Progenitor cell of endocrine pancreas (in vitro differentiated cells): ENCODE results near the gene HYAL2. TPM values are rescaled to one million over a fixed set of nuclear protein-coding genes. Genes with fewer than 3 reads are reported as not detected.

ENCODE experiments used
- DNase-seq: peaks from one replicate; pipeline ENCODE4 v3.0.0; 2021; ENCODE audit warnings: low spot score; ENCODE audit not compliant: unreplicated experiment
- H3K27ac Mint-ChIP-seq: 2 replicates; pipeline ENCODE4 v1.8.0; 2021; ENCODE audit warnings: mild to moderate bottlenecking, moderate library complexity, mixed read lengths
- H3K27me3 Mint-ChIP-seq: 2 replicates; pipeline ENCODE4 v1.8.0; 2021; ENCODE audit warnings: mixed read lengths
- H3K36me3 Mint-ChIP-seq: 2 replicates; pipeline ENCODE4 v1.8.0; 2022; ENCODE audit warnings: mixed read lengths; ENCODE audit not compliant: insufficient read depth
- H3K4me1 Mint-ChIP-seq: 2 replicates; pipeline ENCODE4 v1.8.0; 2021; ENCODE audit warnings: low read depth, mixed read lengths
- H3K4me3 Mint-ChIP-seq: 2 replicates; pipeline ENCODE4 v1.8.0; 2021; ENCODE audit warnings: low read depth, mild to moderate bottlenecking, moderate library complexity, mixed read lengths
- H3K9me3 Mint-ChIP-seq: 2 replicates; pipeline ENCODE4 v1.8.0; 2021; ENCODE audit warnings: low read depth, mixed read lengths
- total RNA-seq: library from RNA; stranded (reverse); gene quantifications from 2 replicates; pipeline ENCODE4 v1.2.1, GENCODE V29; 2021
- TF ChIP-seq, protein P1 (sequence below): fragments of 200-600 bp; sonication (generic); IDR thresholded peaks from one replicate; pipeline ENCODE4 v1.5.0; 2021; ENCODE audit warnings: antibody characterized with exemption, mild to moderate bottlenecking; ENCODE audit not compliant: unreplicated experiment

The HYAL2 gene
- total RNA-seq, 1 donor from 2014 or later: 77.9 TPM

DNA sequence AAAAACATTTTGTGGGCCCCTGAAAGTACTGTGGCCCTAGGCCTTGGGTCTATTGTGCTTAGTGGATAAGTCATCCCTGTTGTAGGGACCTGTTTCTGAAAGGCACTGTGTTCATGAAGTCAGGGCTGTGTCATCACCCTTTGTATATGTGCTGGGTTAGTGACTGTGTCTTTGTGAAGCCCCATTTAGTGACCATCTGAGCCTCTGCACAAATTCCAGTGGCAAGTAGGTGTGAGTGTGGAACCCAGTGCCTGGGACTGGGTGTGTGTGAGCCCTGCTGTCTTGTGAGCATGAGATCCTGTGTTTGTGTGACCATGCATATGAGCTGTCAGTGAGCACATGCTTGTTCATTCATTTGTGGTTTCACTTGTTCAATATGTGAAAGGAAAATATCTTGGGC, 17.9 kb downstream of the HYAL2 start:
- Mint-ChIP-seq H3K27me3 (no peaks in the 10 kb centered on the region), H3K4me1 (peaks cover 14% of the 10 kb centered on the region), H3K36me3 (peaks cover 11% of the 10 kb centered on the region), H3K4me3 (no peak overlapping the region), H3K27ac (peak overlapping the region; percentile 49), H3K9me3 (no peaks in the 10 kb centered on the region)
- TF ChIP-seq, protein P1, sequence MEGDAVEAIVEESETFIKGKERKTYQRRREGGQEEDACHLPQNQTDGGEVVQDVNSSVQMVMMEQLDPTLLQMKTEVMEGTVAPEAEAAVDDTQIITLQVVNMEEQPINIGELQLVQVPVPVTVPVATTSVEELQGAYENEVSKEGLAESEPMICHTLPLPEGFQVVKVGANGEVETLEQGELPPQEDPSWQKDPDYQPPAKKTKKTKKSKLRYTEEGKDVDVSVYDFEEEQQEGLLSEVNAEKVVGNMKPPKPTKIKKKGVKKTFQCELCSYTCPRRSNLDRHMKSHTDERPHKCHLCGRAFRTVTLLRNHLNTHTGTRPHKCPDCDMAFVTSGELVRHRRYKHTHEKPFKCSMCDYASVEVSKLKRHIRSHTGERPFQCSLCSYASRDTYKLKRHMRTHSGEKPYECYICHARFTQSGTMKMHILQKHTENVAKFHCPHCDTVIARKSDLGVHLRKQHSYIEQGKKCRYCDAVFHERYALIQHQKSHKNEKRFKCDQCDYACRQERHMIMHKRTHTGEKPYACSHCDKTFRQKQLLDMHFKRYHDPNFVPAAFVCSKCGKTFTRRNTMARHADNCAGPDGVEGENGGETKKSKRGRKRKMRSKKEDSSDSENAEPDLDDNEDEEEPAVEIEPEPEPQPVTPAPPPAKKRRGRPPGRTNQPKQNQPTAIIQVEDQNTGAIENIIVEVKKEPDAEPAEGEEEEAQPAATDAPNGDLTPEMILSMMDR: no peak
- DNase-seq: no peak

DNA sequence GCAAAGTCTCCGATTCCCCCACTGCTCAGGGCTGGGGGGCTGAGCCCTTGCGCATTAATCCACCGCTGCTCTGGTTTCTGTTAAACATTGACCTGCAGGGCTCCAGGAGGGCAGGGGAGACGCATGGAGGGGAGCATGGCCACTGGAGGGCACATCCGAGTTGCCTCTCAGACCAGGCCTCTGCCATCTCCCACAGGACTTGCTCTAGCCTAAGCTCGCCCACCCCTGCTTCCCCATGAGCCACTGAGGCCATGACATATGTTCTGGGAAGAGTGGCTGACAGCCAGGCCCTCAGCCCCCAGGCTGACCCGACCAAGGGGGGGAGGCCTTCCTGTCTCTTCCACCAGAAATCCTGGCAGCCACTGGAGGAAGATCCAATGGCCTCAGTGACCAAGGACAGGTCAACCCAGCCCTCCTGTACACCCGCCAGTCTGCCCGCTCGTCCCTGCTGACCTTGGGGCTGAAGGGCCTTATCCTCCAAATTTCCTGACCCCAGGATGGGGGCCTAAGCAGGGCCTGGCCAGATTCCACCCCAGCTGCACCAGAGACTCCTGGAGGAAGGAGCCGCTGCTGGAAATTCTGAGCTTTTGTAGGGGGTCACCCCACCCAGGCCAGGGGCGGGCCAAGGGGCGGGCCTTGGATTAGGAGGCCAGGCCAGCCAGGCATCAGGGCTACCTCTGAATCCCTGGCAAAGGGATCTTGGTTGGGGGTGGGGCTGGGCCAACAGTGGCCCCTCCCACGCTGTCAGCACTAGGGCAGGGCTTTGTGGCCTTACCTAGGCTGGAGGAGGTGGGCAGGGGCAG, 19.3 kb downstream of the HYAL2 start, which contains the start of gene HYAL1:
HYAL1 (minus strand) TSS at position 562 of the 803 bp plus-strand sequence. CDS start 618 bp downstream, outside the sequence.
- H3K27me3 Mint-ChIP-seq: no peaks in the 10 kb centered on the region
- peaks cover 17% of the 10 kb centered on the region for H3K4me1 Mint-ChIP-seq
- H3K27ac Mint-ChIP-seq: peak within 1 kb of the TSS; percentile 83
- H3K36me3 Mint-ChIP-seq: no peaks in the 10 kb centered on the region
- DNase-seq: no peak
- H3K4me3 Mint-ChIP-seq: no peak within 1 kb of the TSS
- TF ChIP-seq, protein P1: peak; percentile 23
- no peaks in the 10 kb centered on the region for H3K9me3 Mint-ChIP-seq

DNA sequence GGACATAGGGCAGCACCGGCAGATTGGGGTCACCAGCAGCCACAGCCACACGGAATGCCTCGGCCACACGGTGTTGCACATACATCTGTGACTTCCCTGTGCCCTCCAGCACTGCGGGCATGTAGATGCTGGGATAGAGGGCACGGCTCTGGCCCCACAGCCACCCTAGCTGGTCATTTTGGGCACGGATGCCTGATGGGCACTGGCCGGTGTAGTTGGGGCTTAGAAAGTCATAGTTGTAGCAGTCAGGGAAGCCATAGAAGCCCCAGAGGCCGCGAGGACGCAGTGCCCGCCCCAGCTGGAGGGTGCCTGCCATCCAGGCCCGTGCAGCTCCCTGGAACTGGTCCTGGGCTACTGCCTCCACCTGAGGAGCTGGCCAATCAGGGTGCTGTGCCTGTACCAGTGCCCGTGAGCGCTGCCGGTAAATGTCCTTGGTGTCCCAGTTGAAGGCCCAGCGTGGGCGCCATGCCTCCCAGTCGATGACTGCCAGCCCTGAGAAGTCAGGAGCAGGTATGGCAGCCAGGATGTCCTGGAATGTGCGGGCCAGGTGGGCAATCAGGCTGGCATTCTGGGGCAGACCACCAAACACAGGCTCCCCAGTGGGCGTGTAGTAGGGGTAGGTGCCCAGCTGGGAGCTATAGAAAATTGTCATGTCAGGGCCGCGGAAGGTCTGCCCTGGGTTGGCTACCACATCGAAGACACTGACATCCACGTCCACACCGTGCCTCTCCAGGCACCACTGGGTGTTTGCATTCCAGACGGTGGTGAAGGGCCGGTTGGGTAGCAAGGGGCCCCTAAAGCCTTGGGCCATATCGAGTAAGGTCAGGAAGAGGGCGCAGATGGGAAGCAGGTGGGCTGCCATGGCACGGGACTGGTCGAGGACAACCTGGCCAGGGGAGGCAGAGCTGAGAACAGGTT, 20.2 kb downstream of the HYAL2 start:
- no peak overlapping the region for H3K4me3 Mint-ChIP-seq
- no peaks in the 10 kb centered on the region for H3K27me3 Mint-ChIP-seq
- H3K4me1 Mint-ChIP-seq: peaks cover 17% of the 10 kb centered on the region
- TF ChIP-seq, protein P1: no peak
- peak overlapping the region; percentile 46 for H3K27ac Mint-ChIP-seq
- no peaks in the 10 kb centered on the region for H3K36me3 Mint-ChIP-seq
- no peak for DNase-seq
- H3K9me3 Mint-ChIP-seq: no peaks in the 10 kb centered on the region

DNA sequence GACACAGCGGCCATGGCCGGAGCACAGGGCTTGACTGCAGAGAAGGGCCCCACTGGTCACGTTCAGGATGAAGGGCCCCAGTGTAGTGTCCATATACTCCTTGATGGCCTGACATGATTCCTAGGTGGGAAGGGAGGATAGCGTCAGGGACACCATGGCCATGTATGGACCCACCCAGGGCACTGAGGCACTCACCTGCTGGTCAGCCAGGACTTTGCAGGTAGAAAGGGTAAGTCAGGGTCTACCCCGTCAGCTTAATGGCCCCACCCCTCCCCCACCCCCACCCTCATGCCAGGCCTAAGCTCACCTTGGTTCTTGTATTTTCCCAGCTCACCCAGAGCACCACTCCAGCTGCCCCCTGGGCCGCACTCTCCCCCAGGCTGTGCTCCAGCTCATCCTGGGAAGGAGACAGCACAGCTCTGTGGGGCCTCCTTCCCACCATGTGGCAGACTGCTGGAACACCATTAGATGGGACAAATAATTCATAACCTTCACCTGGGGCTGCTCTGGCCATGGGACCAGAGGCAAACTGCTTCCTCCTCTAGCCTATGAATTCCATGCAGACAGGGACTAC, 21.8 kb downstream of the HYAL2 start:
- H3K4me1 Mint-ChIP-seq: peaks cover 17% of the 10 kb centered on the region
- no peaks in the 10 kb centered on the region for H3K9me3 Mint-ChIP-seq
- H3K36me3 Mint-ChIP-seq: no peaks in the 10 kb centered on the region
- TF ChIP-seq, protein P1: no peak
- H3K4me3 Mint-ChIP-seq: no peak overlapping the region
- H3K27ac Mint-ChIP-seq: no peak overlapping the region
- no peaks in the 10 kb centered on the region for H3K27me3 Mint-ChIP-seq
- no peak for DNase-seq
